HG03108 (cell line): Measurements from ENCODE around the gene RAB3GAP1.

ENCODE experiments used
- ATAC-seq: cut with Tn5 transposase; IDR thresholded peaks from one replicate; pipeline ENCODE4 v1.9.1; 2021; ENCODE audit warnings: moderate library complexity; ENCODE audit not compliant: unreplicated experiment

RAB3GAP1 gene

GRCh38 chr2:135162377-135162776 lies 110.3 kb downstream of the RAB3GAP1 start:
- ATAC-seq: no peak

- ATAC-seq: no peak
These were observed 110.7 kb downstream of the RAB3GAP1 start for GRCh38 chr2:135162786-135163185.

- ATAC-seq: no peak
These were observed 111.2 kb downstream of the RAB3GAP1 start for GRCh38 chr2:135163306-135163705.

GRCh38 chr2:135163901-135164300 lies 111.8 kb downstream of the RAB3GAP1 start:
- ATAC-seq: no peak

GRCh38 chr2:135164431-135164830 lies 112.3 kb downstream of the RAB3GAP1 start:
- ATAC-seq: no peak

GRCh38 chr2:135167273-135167672 lies 115.2 kb downstream of the RAB3GAP1 start:
- ATAC-seq: no peak

- ATAC-seq: no peak
These were observed 116.2 kb downstream of the RAB3GAP1 start for GRCh38 chr2:135168204-135168856.

- no peak for ATAC-seq
These were observed 118.0 kb downstream of the RAB3GAP1 start for GRCh38 chr2:135169900-135170753.

GRCh38 chr2:135174049-135174809 lies 122.1 kb downstream of the RAB3GAP1 start:
- no peak for ATAC-seq

- no peak for ATAC-seq
These were observed 122.7 kb downstream of the RAB3GAP1 start for GRCh38 chr2:135174810-135175093.

- no peak for ATAC-seq
These were observed 123.1 kb downstream of the RAB3GAP1 start for GRCh38 chr2:135175177-135175576.

GRCh38 chr2:135179689-135180088 lies 127.6 kb downstream of the RAB3GAP1 start:
- no peak for ATAC-seq

- ATAC-seq: no peak
These were observed 130.1 kb downstream of the RAB3GAP1 start for GRCh38 chr2:135182190-135182589.

- ATAC-seq: no peak
These were observed 130.5 kb downstream of the RAB3GAP1 start for GRCh38 chr2:135182601-135183000.

- no peak for ATAC-seq
These were observed 131.7 kb downstream of the RAB3GAP1 start for GRCh38 chr2:135183822-135184221.

- no peak for ATAC-seq
These were observed 134.0 kb downstream of the RAB3GAP1 start for GRCh38 chr2:135186054-135186453.

- no peak for ATAC-seq
These were observed 135.2 kb downstream of the RAB3GAP1 start for GRCh38 chr2:135187270-135187669.

- ATAC-seq: no peak
These were observed 137.1 kb downstream of the RAB3GAP1 start for GRCh38 chr2:135189148-135189547.

- ATAC-seq: no peak
These were observed 138.7 kb downstream of the RAB3GAP1 start for GRCh38 chr2:135190799-135191198.

- ATAC-seq: no peak
These were observed 146.4 kb downstream of the RAB3GAP1 start for GRCh38 chr2:135198481-135198880.

GRCh38 chr2:135202751-135203150 lies 150.7 kb downstream of the RAB3GAP1 start:
- ATAC-seq: no peak

GRCh38 chr2:135203944-135204343 lies 151.9 kb downstream of the RAB3GAP1 start:
- ATAC-seq: no peak
